H1 (cell line): ENCODE data around the gene MRFAP1. TPM values are rescaled to one million over a fixed set of nuclear protein-coding genes. Genes with fewer than 3 reads are reported as not detected.

Source experiments
- CTCF ChIA-PET: fragments of 300-600 bp; sonication (Branson Sonifier 250); formaldehyde crosslinking; loops from one replicate; lab custom pipeline; 2021; ENCODE audit not compliant: partially characterized antibody; lab: Charles Lee
- POLR2A ChIA-PET: fragments of 300-600 bp; sonication (Branson Sonifier 250); formaldehyde crosslinking; loops from one replicate; lab custom pipeline; 2021; ENCODE audit warnings: inconsistent platforms; ENCODE audit not compliant: partially characterized antibody; lab: Charles Lee
- DNase-seq, 2 experiments: peaks; one replicate each; pipeline versions ENCODE4 v3.0.0 to v3.0.0-alpha.2; 2010 to 2022; ENCODE audit warnings: low spot score in 2 of 2, low read depth in 1 of 2, mixed read lengths in 1 of 2
- FAIRE-seq: peaks from 2 replicates; lab custom pipeline; 2011; peaks lifted over from hg19 to GRCh38; lab: Jason Lieb, UNC
- H2AFZ ChIP-seq: 2 replicates; pipeline ENCODE4 v1.8.1; 2012; ENCODE audit warnings: low read length, inconsistent platforms
- H2AK5ac ChIP-seq: 2 replicates; pipeline ENCODE4 v1.6.1; 2013; ENCODE audit warnings: low read depth, low read length
- H2BK120ac ChIP-seq: replicated peaks from 2 replicates; pipeline ENCODE3; 2013; ENCODE audit warnings: low read depth, low read length, inconsistent platforms
- H2BK12ac ChIP-seq: 2 replicates; pipeline ENCODE4 v1.6.1; 2013; ENCODE audit warnings: low read depth, low read length
- H2BK15ac ChIP-seq: 2 replicates; pipeline ENCODE4 v1.6.1; 2013; ENCODE audit warnings: low read length
- H2BK20ac ChIP-seq: 2 replicates; pipeline ENCODE4 v1.6.1; 2013; ENCODE audit warnings: low read length
- H2BK5ac ChIP-seq: 2 replicates; pipeline ENCODE4 v1.6.1; 2013; ENCODE audit warnings: low read depth, low read length
- H3K14ac ChIP-seq: 2 replicates; pipeline ENCODE4 v1.6.1; 2013; ENCODE audit warnings: inconsistent platforms; ENCODE audit not compliant: insufficient read length
- H3K18ac ChIP-seq: 2 replicates; pipeline ENCODE4 v1.6.1; 2013; ENCODE audit warnings: low read length; ENCODE audit errors: extremely low read depth
- H3K23ac ChIP-seq: 2 replicates; pipeline ENCODE4 v1.6.1; 2013; ENCODE audit warnings: inconsistent platforms; ENCODE audit not compliant: insufficient read length
- H3K23me2 ChIP-seq: 2 replicates; pipeline ENCODE4 v1.6.1; 2013; ENCODE audit warnings: low read depth, low read length
- H3K27ac ChIP-seq: 2 replicates; pipeline ENCODE4 v1.6.1; 2011; ENCODE audit warnings: low read depth, low read length, inconsistent platforms
- H3K27me3 ChIP-seq, 4 experiments: replicated peaks in 1 of 4; 1 replicate in 1 of 4; 2 replicates in 3 of 4; pipeline versions ENCODE4 v1.6.1 to v1.8.1; 2011 to 2013; ENCODE audit warnings: low read length in 3 of 4, mild to moderate bottlenecking in 3 of 4, inconsistent platforms in 2 of 4, mixed read lengths in 2 of 4, moderate library complexity in 1 of 4; ENCODE audit not compliant: control insufficient read depth in 3 of 4, insufficient read depth in 3 of 4; ENCODE audit errors: extremely low read depth in 1 of 4
- H3K36me3 ChIP-seq, 4 experiments: 2 replicates each; pipeline versions ENCODE4 v1.6.1 to v1.8.1; 2011 to 2013; ENCODE audit warnings: mild to moderate bottlenecking in 4 of 4, low read length in 3 of 4, moderate library complexity in 2 of 4, control low read depth in 1 of 4, inconsistent platforms in 1 of 4; ENCODE audit not compliant: insufficient read depth in 4 of 4, control insufficient read depth in 2 of 4
- H3K4ac ChIP-seq: replicated peaks from 2 replicates; pipeline ENCODE3; 2013; ENCODE audit warnings: low read length, low read depth, mixed read lengths, inconsistent platforms; ENCODE audit not compliant: insufficient read length
- H3K4me1 ChIP-seq, 4 experiments: replicated peaks in 1 of 4; 1 replicate in 1 of 4; 2 replicates in 3 of 4; pipeline versions ENCODE4 v1.6.1 to v1.8.1; 2011 to 2013; ENCODE audit warnings: low read length in 3 of 4, inconsistent platforms in 2 of 4, mixed read lengths in 1 of 4; ENCODE audit not compliant: insufficient read depth in 4 of 4, control insufficient read depth in 3 of 4
- H3K4me2 ChIP-seq, 2 experiments: 2 replicates each; pipeline versions ENCODE4 v1.6.1 to v1.8.1; 2011 to 2013; ENCODE audit warnings: low read depth in 2 of 2, low read length in 2 of 2, control low read depth in 1 of 2, inconsistent platforms in 1 of 2, mild to moderate bottlenecking in 1 of 2; ENCODE audit not compliant: insufficient read depth in 1 of 2
- H3K4me3 ChIP-seq, 4 experiments: fragments of 200-600, 300-600 bp in 1 of 4; sonication (generic), shearing (Covaris generic), sonication (Bioruptor Twin) in 1 of 4; 2 replicates each; pipeline versions ENCODE4 v1.5.1 to v1.8.1; 2011 to 2016; ENCODE audit warnings: low read length in 4 of 4, low read depth in 3 of 4, control low read depth in 2 of 4, inconsistent platforms in 2 of 4, mild to moderate bottlenecking in 2 of 4, mixed read lengths in 1 of 4, moderate library complexity in 1 of 4; ENCODE audit not compliant: insufficient read depth in 2 of 4; ENCODE audit errors: extremely low read depth in 1 of 4
- H3K56ac ChIP-seq: replicated peaks from 2 replicates; pipeline ENCODE3; 2013; ENCODE audit warnings: low read depth, mild to moderate bottlenecking, mixed read lengths, low read length, inconsistent platforms; ENCODE audit not compliant: insufficient read length
- H3K79me1 ChIP-seq: 2 replicates; pipeline ENCODE4 v1.6.1; 2013; ENCODE audit warnings: low read depth, low read length, control low read depth
- H3K79me2 ChIP-seq, 2 experiments: 2 replicates each; pipeline versions ENCODE4 v1.6.1 to v1.8.1; 2012 to 2013; ENCODE audit warnings: low read length in 2 of 2, mild to moderate bottlenecking in 2 of 2, inconsistent platforms in 1 of 2; ENCODE audit not compliant: insufficient read depth in 2 of 2, control insufficient read depth in 1 of 2
- H3K9ac ChIP-seq, 4 experiments: replicated peaks in 1 of 4; 1 replicate in 1 of 4; 2 replicates in 3 of 4; pipeline versions ENCODE4 v1.6.1 to v1.8.1; 2011 to 2013; ENCODE audit warnings: low read depth in 3 of 4, low read length in 3 of 4, control low read depth in 2 of 4, mild to moderate bottlenecking in 2 of 4, moderate library complexity in 2 of 4, inconsistent platforms in 1 of 4; ENCODE audit errors: extremely low read depth in 1 of 4
- H3K9me3 ChIP-seq, 2 experiments: 2 replicates each; pipeline versions ENCODE4 v1.6.1 to v1.8.1; 2012 to 2013; ENCODE audit warnings: mild to moderate bottlenecking in 2 of 2, moderate library complexity in 2 of 2, control low read depth in 1 of 2, inconsistent platforms in 1 of 2, low read depth in 1 of 2, low read length in 1 of 2, mixed read lengths in 1 of 2; ENCODE audit not compliant: insufficient read depth in 2 of 2
- H4K20me1 ChIP-seq, 2 experiments: replicated peaks in 1 of 2; 2 replicates each; pipeline versions ENCODE3 to v1.8.1; 2011 to 2013; ENCODE audit warnings: inconsistent platforms in 2 of 2, low read length in 2 of 2, mild to moderate bottlenecking in 1 of 2; ENCODE audit not compliant: insufficient read depth in 2 of 2, control insufficient read depth in 1 of 2
- H4K5ac ChIP-seq: 2 replicates; pipeline ENCODE4 v1.6.1; 2013; ENCODE audit warnings: low read length, low read depth, mixed read lengths, inconsistent platforms; ENCODE audit not compliant: insufficient read length
- H4K8ac ChIP-seq: 2 replicates; pipeline ENCODE4 v1.8.0; 2013; ENCODE audit warnings: mild to moderate bottlenecking, moderate library complexity, low read length, inconsistent platforms; ENCODE audit not compliant: insufficient read depth; ENCODE audit errors: extremely low read depth
- H4K91ac ChIP-seq: replicated peaks from 2 replicates; pipeline ENCODE3; 2013; ENCODE audit warnings: low read length, mixed read lengths, inconsistent platforms; ENCODE audit not compliant: insufficient read length
- FOSL1 ChIP-seq: IDR thresholded peaks from 2 replicates; pipeline ENCODE4 v1.6.1; 2011; ENCODE audit warnings: mild to moderate bottlenecking, low read depth, low read length, moderate library complexity; ENCODE audit not compliant: insufficient read depth
- WGBS, 2 experiments: shearing (Covaris generic) in 1 of 2; methylation state at CpG; one replicate each; pipeline versions ENCODE4 v1.1.6 to v1.1.7; 2013 to 2015; ENCODE audit warnings: low lambda C conversion rate in 2 of 2, mixed read lengths in 2 of 2, inconsistent platforms in 1 of 2, low coverage in 1 of 2, missing lambda C conversion rate in 1 of 2; ENCODE audit not compliant: insufficient replicate concordance in 2 of 2, insufficient coverage in 1 of 2, insufficient read length in 1 of 2; ENCODE audit errors: extremely low coverage in 1 of 2, missing lambda C conversion rate in 1 of 2; 5-methylcytosine and 5-hydroxymethylcytosine counted together
- polyA plus RNA-seq, 7 experiments: library from polyadenylated mRNA; depleted of rRNA in 3 of 7; stranded (reverse) in 5 of 7; unstranded in 2 of 7; fragments of >200 nt in 5 of 7; fragments of 200-250 nt in 2 of 7; gene quantifications; 1 replicate in 5 of 7; 2 replicates in 1 of 7; 4 replicates in 1 of 7; pipeline versions ENCODE4 v1.2.1 to v1.2.3, GENCODE V29; 2011 to 2013; ENCODE audit warnings: missing spikeins in 2 of 7, mixed read lengths in 2 of 7
- total RNA-seq: library from RNA; stranded (reverse); fragmentation: NEBNext Ultra II Directional; extraction: Animal tissue kit (Norgen Biotek cat#: 25700); gene quantifications from 2 replicates; pipeline ENCODE4 v1.2.1, GENCODE V29; 2021

Gene MRFAP1
- total and polyA plus RNA-seq, 2 of the 8 experiments (the other 6 are each of a cell fraction or from before 2014, with no cell fraction given): 108 to 307 TPM

- 76 to 86% methylated on average over 1 to 15 of the region's 17 CpGs for WGBS, 2 experiments
- no peaks in the 10 kb centered on the region for H3K79me1 ChIP-seq
- no peak overlapping the region for H2BK5ac ChIP-seq
- H2BK20ac ChIP-seq: no peak overlapping the region
- H3K79me2 ChIP-seq: no peaks in the 10 kb centered on the region
- H3K23me2 ChIP-seq: no peaks in the 10 kb centered on the region; the same call in 1 of the 2 replicates
- no peak overlapping the region for H4K5ac ChIP-seq
- no peak overlapping the region for H2AK5ac ChIP-seq
- no peak overlapping the region for H3K4me2 ChIP-seq
- no peak overlapping the region for H2BK15ac ChIP-seq
- no peak for FAIRE-seq
- CTCF ChIA-PET: interaction anchor here (0.6 to 1.4 kb wide), 6 partner anchors 16 to 405 kb away, joined by 3 to 4 read pairs (median 3); partner anchors contain the start of gene MRFAP1
- H3K56ac ChIP-seq: no peak overlapping the region
- H3K9me3 ChIP-seq: no peaks in the 10 kb centered on the region
- H3K36me3 ChIP-seq: no peaks in the 10 kb centered on the region; a peak in 1 of 8 replicates
- H3K4ac ChIP-seq: no peak overlapping the region
- no peak overlapping the region for H3K14ac ChIP-seq
- no peak overlapping the region for H3K27ac ChIP-seq
- H3K27me3 ChIP-seq: no peaks in the 10 kb centered on the region
- H3K9ac ChIP-seq: no peak overlapping the region
- H4K8ac ChIP-seq: no peak overlapping the region
- no peaks in the 10 kb centered on the region for H3K4me1 ChIP-seq
- no peak overlapping the region for H2BK12ac ChIP-seq
- no peak overlapping the region for H2BK120ac ChIP-seq
- H3K23ac ChIP-seq: no peak overlapping the region
- no peak overlapping the region for H3K4me3 ChIP-seq
- H3K18ac ChIP-seq: no peak overlapping the region
- DNase-seq: no peak
- POLR2A ChIA-PET: interaction anchor here (0.6 to 1.6 kb wide), 5 partner anchors 8 to 76 kb away, joined by 3 to 5 read pairs (median 3); no protein-coding TSS in a partner anchor
- no peak overlapping the region for H2AFZ ChIP-seq
- peaks cover 0 to 4% of the 10 kb centered on the region in 2 experiments for H4K20me1 ChIP-seq
- no peak overlapping the region for H4K91ac ChIP-seq
- no peak for TF ChIP-seq FOSL1
Measured at GRCh38 chr4:6613676-6614651, 26.5 kb upstream of the MRFAP1 start.
